ENCODE results near the gene IFT88. TPM values are rescaled to one million over a fixed set of nuclear protein-coding genes. Genes with fewer than 3 reads are reported as not detected.

The IFT88 gene
- total RNA-seq, 1 experiment from 2014 or later = 5.2 TPM

DNA sequence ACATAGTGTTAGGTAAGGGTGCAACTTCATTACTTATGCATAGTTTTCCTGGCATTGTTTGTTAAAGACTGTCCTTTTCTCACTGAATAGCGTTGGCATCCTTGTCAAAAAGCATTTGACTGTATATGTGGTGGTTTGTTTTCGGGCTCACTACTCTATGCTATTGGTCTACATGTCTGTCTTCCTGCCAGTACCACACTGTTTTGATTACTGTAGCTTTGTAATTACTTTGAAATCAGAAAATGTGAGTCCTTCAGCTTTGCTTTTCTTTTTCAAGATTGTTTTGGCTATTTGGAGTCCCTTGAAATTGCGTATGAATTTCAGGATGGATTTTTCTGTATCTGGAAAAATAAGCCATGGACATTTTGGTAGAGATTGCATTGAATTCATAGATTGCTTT is 56.0 kb downstream of the IFT88 start:
- H3K27ac ChIP-seq (ENCODE audit: insufficient read length, low read depth, low read length) = no peak overlapping the region
- WGBS (ENCODE audit: extremely low coverage, insufficient read length, low lambda C conversion rate) = no CpG with 5 or more reads among the region's 3 CpGs
- no peak overlapping the region for H3K56ac ChIP-seq (ENCODE audit: insufficient read length, low read depth, low read length)
- no peak overlapping the region for H2BK12ac ChIP-seq (ENCODE audit: insufficient read length, low read depth, low read length)
- H4K20me1 ChIP-seq (ENCODE audit: control insufficient read depth, insufficient read depth, insufficient read length) = no peaks in the 10 kb centered on the region
- no peak overlapping the region for H2BK20ac ChIP-seq (ENCODE audit: low read depth, low read length, poor library complexity, severe bottlenecking)
- H3K18ac ChIP-seq (ENCODE audit: insufficient read length, low read depth, low read length) = no peak overlapping the region
- TF ChIP-seq, protein P1, sequence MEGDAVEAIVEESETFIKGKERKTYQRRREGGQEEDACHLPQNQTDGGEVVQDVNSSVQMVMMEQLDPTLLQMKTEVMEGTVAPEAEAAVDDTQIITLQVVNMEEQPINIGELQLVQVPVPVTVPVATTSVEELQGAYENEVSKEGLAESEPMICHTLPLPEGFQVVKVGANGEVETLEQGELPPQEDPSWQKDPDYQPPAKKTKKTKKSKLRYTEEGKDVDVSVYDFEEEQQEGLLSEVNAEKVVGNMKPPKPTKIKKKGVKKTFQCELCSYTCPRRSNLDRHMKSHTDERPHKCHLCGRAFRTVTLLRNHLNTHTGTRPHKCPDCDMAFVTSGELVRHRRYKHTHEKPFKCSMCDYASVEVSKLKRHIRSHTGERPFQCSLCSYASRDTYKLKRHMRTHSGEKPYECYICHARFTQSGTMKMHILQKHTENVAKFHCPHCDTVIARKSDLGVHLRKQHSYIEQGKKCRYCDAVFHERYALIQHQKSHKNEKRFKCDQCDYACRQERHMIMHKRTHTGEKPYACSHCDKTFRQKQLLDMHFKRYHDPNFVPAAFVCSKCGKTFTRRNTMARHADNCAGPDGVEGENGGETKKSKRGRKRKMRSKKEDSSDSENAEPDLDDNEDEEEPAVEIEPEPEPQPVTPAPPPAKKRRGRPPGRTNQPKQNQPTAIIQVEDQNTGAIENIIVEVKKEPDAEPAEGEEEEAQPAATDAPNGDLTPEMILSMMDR (conservative IDR thresholded peaks at IDR 0.05) = no peak
- no peak overlapping the region for H2BK120ac ChIP-seq (ENCODE audit: low read depth, low read length, poor library complexity, severe bottlenecking)
- H3K4me1 ChIP-seq (ENCODE audit: insufficient read depth, low read length) = no peaks in the 10 kb centered on the region
- no peak overlapping the region for H3K4ac ChIP-seq (ENCODE audit: low read depth, low read length)
- H2BK15ac ChIP-seq (ENCODE audit: low read depth, low read length) = no peak overlapping the region
- H4K8ac ChIP-seq (replicated peaks; ENCODE audit: insufficient read length, low read depth, low read length) = no peak overlapping the region
- H3K27me3 ChIP-seq (ENCODE audit: insufficient read depth, low read length) = no peaks in the 10 kb centered on the region
- H3K36me3 Mint-ChIP-seq (ENCODE audit: insufficient read depth in 1 of 3, low read depth in 3 of 3) = peaks cover 4 to 19% (median 7%) of the 10 kb centered on the region in 3 experiments; a peak in 6 of 7 replicates
- H3K23me2 ChIP-seq (ENCODE audit: insufficient read length, low read depth, low read length, poor library complexity, severe bottlenecking) = no peaks in the 10 kb centered on the region
- DNase-seq = no peak
- H3K9me3 Mint-ChIP-seq = peaks cover 16 to 22% of the 10 kb centered on the region in 2 experiments
- no peak overlapping the region for H3K14ac ChIP-seq (ENCODE audit: insufficient read depth, low read length)
- H3K4me2 ChIP-seq (ENCODE audit: insufficient read depth, insufficient read length, low read length) = no peak overlapping the region
- H3K4me3 Mint-ChIP-seq = no peak overlapping the region
- H3K27me3 Mint-ChIP-seq (ENCODE audit: low read depth) = no peaks in the 10 kb centered on the region
- H3K27ac Mint-ChIP-seq = no peak overlapping the region
- no peaks in the 10 kb centered on the region for H3K79me2 ChIP-seq (ENCODE audit: insufficient read depth, low read length)
- H4K5ac ChIP-seq (ENCODE audit: insufficient read length, low read depth, low read length) = no peak overlapping the region
- H3K9ac ChIP-seq (ENCODE audit: extremely low read depth, insufficient read length, low read length) = no peak overlapping the region
- H3K79me1 ChIP-seq (ENCODE audit: insufficient read depth, low read depth, low read length, poor library complexity, severe bottlenecking) = no peaks in the 10 kb centered on the region
- H3T11ph ChIP-seq (ENCODE audit: low read length) = no peak overlapping the region
- H2AK5ac ChIP-seq (ENCODE audit: insufficient read length, low read length) = no peak overlapping the region
- H2AFZ ChIP-seq (ENCODE audit: low read length) = no peak overlapping the region
- H3K9me3 ChIP-seq (ENCODE audit: control insufficient read depth, low read depth, low read length) = no peaks in the 10 kb centered on the region
- H4K91ac ChIP-seq (ENCODE audit: insufficient read length, low read depth, low read length) = no peak overlapping the region
- no peak overlapping the region for H3K23ac ChIP-seq (ENCODE audit: insufficient read length, low read depth, low read length)
- no peak overlapping the region for H2BK5ac ChIP-seq (ENCODE audit: insufficient read length, low read length)
- no peaks in the 10 kb centered on the region for H3K4me1 Mint-ChIP-seq

Data from H9 (cell line).